Tongue (tissue), 3 donors: Measurements from ENCODE around the gene IFT122. TPM values are rescaled to one million over a fixed set of nuclear protein-coding genes. Genes with fewer than 3 reads are reported as not detected.

ENCODE experiments used
- DNase-seq: peaks from one replicate; pipeline ENCODE4 v3.0.0-alpha.2; 2015
- small RNA-seq: library from RNA; depleted of rRNA; stranded (forward); fragments of <200 nt; gene quantifications from one replicate; pipeline ENCODE3, GENCODE V24; 2014; ENCODE audit warnings: low replicate concordance
- total RNA-seq: library from RNA; depleted of rRNA; stranded (reverse); fragments of >200 nt; gene quantifications from one replicate; pipeline ENCODE4 v1.2.3, GENCODE V29; 2014

Gene IFT122
- total RNA-seq, 1 donor from 2014 or later: 37.7 TPM

DNA sequence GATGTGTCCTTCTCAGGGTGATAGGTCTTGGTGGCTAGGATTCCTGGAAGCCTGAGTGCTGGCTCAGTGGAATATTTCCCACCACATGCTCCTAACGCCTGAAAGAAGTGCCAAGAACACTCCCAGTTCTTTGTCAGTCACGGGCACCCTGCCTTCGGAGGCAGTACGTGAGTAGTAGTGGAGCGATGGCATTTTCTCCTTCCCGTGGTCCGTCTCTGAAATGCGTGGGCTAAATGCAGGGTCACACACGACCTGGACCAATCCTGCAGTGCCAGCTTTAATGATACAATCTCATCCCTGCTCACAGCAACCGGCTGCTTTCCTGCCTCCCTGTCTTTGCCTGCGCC lies 117.5 kb downstream of the IFT122 start:
- peak; percentile 72 for DNase-seq

DNA sequence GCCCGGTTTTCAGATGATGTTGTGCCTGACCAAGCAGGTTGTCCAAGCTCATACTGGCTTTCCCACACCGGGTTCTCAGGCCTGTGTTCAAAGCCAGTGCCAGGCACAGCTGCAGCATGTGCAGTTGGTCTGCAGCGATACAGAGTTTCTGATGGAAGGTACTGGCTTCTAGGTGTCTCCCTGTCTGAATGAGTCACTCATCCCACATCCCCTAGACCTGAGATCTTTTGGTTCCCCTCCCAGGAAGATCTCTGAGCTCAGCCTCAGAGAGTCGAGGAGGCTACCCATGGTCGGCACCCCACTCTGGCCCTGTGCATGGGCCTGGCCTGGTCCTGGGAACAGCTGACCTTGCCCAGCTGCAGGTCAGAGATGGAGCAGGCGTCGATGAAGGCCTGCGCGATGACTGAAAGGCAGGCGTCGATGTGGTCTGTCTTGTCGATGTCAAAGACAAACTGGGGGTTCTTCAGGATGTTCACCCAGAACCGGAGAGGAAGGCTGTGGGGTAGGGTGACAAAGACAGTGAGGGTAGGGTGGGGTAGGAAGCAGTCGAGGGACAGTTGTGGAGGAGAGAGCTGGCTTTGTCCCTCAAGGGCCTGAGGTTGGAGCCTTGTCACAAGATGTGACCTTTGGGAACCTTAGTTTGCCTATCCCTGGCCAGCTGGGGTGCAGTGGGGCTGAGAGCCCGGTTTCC lies 118.2 kb downstream of the IFT122 start:
- DNase-seq: no peak

DNA sequence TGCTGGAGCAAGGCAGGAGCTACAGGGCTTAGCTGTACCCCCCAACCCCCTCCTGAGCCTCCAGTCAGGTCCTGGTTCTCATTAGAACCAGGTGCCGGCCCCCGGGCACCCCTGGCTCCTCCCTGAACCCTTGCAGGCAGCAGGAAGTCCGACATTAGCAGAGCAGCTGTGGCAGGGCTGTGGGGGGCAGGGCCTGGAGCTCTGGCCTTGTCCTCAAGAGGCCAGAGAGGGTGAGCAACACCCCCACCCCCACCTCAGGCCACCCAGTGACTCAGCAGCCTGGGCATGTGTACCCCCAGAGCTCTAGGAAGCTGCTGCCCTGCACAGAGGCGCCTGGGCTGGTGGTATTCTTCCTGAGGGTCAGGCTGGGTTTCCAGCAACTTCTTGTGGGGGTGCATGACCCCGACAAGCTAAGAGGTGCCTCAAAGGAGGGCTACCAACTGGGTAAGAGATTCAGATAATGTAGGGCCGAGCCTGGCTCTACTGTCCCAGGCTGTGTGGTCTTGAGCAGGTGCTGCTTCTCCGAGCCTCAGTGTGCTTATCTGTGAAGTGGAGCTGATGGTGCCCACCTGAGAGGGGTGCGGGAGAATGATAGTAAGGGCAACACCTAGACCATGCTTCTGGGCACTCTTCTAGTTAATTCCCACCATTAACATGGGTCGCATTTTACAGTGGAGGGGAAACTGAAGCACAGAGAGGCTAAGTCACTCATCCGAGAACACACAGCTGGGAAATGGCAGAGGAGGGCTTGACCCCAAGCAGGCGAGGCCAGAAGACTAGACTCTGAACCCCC lies 118.9 kb downstream of the IFT122 start:
- peak; percentile 40 for DNase-seq

DNA sequence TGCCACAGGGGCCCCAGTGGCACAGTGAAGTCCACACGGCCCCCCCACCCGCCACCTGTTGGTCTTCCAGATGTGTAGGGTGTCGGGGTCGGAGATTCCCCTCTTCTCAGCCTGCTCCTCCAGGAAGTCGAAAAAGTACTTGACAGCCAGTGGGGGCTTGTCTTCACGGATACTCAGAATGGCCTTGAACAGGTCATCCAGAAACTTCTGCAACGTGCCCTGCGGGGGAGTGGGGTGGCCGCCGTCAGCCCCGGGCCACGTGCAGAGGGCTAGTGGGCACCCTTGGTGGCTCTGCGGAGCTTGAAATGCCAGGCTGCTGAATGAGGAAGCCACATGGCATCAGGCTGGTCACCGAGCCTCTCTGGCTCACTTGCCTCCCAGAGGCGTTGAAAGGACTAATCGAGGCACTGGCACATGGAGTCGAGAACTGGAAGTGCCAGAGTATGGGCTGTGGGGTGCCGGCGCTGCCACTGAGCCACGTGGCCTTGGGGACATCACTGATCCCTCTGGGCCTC lies 119.6 kb downstream of the IFT122 start:
- DNase-seq: no peak

DNA sequence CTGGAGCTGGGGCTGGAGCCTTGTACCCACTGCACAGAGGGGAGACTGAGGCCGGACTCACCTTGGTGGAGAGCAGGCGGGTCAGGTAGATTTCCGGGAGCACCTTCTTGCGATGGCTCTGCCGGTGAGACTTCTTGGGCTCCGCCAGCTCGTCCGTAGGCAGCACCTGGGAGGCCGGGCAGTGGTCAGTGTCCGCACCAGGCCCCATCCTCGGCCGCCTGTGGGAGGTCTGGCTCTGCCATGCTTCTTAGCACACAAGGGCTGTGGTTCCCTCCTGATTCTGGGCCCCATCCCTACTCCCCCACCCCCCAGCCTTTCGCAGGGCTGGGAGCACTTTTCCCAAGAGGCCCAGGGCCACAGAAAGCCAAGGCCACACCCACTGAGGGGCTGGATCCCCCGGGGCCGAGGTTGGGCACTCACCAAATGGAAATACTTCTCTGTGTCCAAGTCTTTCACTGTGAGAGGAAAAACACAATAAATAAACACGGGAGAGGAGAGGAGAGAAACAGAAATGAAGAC lies 120.3 kb downstream of the IFT122 start:
- DNase-seq: peak; percentile 60

DNA sequence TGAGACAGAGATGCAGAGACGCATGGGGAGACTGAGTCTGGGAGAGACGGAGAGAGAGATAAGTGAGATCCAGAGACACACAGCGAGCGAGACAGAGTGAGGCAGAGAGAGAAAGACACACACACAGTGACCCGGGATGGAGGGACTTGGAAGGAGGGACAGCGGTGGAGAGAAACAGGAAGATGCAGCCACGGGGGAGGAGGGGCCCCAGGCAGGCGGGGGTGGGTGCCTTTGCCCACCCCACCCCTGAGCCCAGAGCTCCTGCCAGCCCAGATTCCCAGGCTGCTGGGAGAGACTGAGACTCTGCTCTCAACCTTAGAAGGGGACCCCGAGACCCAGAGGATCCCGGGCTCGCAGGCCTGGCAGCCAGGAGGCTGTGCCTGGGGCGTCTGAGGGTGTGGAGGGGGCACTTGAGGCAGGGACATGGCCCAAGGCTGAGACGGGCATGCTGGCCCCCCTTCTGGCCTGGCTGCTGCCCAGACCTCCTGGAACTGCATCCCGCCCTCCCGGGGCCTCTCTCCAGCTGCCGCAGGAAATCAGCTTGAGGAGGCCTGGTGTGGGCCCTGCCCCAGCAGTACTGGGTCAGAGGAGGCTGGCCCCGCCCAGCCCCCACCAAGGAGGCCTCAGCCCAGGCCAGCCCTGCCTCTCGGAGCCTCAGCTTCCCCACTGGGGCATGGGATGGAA lies 121.0 kb downstream of the IFT122 start:
- DNase-seq: peak; percentile 96

DNA sequence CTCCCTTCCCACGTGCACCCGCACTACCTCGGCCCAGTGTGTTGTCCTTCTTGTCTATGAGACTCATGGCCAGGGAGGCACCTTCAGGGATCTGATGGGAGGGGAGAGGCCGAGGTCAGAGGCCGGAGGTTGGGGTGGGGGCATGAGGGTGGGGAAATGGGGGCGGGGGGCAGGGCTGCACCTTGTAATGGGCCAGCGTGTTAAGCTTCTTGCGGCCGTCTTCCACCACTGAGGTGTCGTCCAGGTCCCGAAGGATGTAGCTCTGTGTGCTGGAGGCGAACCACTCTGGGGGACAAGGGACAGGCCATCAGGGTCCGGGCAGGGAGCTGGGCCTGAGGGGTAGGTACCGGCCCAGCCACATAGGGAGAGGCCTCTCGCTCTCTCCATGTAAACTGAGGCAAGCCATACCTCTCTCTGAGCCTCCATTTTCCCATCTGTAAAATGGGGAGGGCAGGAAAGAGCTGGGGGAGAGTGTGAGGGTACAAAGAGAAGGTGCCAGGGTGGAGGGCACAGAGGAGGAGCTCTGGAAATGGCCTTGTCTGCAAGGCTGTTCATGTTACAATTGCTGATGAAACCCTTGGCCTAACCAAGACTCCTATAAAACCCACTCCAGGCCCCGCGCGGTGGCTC lies 121.7 kb downstream of the IFT122 start:
- no peak for DNase-seq

DNA sequence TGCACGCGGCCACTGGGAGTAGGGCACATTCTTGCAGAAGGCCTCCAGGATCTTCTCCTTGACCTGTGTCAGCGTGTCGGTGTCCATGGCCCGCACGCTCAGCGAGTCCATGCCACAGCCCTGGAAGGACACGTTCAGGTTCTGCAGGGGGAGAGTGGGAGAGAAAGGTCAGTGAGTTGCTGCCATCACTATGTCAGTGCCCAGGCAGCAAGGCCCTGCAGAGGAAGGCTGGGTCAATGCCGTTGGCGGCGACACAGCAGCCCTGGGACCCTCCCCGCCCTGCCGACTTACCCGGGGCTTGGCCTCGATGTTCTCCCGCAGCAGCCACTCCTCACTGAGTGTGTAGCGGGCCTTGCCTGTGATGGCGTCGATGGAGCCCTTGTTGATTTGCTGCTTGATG lies 122.8 kb downstream of the IFT122 start:
- DNase-seq: no peak

DNA sequence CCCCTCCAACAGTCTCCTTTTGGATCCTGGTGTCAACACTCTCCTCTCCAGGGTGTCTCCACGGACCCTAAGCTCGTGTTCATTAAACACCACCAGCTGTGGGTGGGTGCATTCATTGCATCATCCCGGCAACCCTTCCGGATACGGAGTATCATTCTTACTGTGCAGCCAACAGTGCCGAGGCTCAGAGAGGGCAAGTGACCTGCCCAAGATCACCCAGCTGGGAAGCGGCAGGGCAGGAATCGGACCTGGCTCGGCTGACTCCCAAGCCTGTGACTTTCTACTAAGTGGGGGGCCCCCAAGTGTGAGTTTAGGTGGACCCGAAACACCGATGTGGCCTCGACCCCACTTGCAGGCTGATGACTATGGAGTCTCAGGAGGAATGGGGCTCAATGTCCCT lies 123.3 kb downstream of the IFT122 start:
- no peak for DNase-seq

DNA sequence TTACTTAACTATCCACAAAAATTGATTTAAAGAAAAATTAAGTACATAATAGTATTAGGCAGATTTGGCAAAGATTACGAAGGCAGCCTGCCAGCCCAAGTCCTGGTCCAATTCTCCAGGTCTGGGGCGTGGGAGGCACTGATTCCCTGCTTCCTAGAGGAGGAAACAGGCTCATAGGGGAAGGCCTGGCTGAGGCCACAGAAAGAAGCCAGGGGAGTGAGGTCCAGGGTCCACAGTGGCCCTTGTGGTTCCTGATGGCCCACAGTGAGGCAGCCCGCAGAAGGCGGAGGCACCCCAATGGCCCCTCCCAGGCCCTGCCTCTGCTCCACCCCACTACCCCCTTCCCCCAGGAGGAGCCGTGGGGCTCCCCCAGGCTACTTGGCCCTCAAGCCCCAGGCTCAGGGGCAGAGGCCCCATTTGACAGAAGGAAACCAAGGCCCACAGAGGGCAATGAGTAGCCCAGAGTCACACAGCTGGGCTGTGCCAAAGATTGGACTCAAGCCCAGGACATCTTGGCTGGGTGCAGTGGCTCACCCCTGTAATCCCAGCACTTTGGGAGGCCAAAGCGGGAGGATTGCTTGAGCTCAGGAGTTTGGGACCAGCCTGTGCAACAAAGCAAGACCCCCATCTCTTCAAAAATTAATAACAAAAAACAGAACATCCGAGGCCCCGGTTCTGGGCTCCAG lies 124.0 kb downstream of the IFT122 start:
- no peak for DNase-seq

DNA sequence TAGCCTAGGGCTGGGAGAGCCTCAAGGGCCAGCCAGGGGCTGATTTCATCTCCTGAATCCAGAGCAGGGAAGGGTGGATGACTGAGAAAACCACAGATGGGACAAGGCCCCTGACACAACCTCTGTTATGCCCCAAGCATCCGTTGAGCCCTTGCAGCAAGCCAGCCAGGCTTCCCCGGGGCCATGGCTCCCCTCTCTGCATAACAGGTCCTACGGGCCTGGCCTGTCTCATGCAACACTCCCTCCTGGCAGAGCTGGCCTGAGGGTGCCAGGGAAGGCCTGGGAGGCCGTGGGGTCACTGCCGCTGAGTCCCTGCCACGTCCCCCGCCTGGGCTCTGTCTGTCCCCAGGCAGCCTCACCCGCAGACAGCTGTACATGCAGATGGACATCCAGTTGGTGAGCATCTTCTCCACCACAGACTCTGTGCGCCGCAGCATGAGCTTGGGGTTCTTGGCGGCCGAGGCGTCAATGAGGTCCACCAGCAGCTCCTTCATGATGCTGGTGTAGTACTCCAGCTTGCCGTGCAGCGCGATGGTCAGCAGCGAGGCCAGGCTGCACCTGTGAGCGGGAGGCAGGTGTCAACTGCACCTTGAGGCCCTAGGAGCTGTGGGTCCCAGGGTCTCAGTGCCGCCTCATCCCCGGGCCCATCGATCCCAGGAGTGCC lies 125.1 kb downstream of the IFT122 start:
- DNase-seq: no peak

DNA sequence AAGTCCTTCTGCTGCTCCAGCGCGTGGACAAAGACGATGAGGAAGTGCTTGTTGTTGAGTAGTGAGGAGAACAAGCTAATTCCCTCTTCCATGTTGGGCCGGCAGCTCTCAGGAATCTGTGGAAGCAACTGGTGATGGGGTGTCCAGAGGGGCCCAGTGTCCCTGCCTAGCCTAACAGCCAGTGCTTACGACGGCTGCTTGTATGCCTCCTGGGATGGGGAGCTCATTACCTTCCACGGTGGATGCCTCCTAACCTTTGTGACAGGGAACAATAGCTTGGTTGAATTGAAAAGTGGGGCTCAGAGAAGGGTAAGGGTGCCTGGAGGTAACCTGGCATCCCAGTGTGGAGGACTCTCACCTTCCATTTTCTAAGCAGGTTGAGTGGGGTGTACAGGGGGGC lies 125.9 kb downstream of the IFT122 start:
- no peak for DNase-seq

DNA sequence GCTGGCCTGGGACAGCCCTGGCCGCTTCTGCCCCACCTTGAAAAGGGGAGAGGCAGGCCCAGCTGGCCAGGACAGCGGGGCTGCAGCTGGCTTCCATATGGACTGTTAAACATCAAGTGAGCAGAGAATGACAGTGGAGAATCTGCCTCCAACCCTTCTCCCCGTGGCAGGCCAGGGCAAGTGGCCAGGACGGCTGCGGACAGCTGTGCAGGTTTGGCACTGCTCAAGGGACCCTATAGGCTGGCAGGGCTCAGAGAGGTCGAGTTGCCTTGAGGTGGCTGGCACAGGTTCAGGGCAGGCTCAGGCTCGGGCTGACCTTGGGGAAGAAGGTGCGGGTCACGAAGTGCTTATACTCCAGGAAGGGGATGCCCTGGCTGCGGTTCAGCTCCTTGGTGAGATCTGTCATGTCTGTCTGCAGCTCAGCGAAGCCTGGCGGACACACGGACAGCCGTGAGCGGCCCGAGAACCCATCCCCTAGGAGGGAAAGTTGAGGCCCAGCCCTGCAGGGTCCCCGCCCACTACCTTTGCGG lies 127.2 kb downstream of the IFT122 start:
- peak; percentile 92 for DNase-seq

DNA sequence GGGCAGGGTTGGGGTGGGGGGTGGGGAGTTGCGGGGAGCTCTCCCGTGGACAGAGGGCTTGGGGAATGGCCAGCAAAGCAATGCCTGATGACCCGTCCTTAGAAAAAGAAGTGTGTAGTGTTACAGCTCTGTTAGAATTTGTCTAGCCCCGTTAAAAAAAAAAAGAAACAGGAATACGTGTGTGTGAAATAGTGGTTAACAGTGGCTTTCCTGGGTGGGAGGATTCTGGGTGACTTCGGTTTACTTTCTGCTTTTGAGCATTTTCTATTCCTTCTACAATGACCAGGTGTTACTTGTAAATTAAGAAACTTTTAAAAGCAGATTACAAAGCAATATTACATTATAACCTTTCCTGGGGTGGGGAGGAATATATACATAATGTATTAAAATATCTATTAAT lies 127.9 kb downstream of the IFT122 start:
- no peak for DNase-seq

DNA sequence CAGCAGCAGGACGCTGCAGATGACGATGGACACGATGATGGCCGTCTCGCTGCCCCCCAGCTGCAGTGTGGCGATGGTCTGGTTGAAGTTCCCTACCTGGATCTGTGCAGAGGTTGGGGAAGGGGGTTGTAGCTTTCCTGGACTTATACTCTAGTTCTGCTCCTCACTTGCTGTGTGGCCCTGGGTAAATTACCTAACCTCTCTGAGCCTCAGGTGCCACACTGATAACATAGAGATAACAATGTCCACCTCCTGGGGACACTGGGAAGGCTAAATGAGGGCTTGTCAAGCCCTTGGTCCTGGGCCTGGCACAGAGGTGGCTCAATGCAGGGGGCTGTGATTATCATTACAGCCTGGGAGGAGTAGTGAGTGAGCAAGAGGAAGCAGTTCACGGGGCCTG lies 129.8 kb downstream of the IFT122 start:
- DNase-seq: no peak

Small RNA genes within 50 kb of the gene (small RNA-seq; reads per million reads assigned to genes)
- 4.4 reads per million, percentile 92 among the genes with 10 or more reads in this experiment for gene SNORA7B

Other genes starting within 250 kb of the IFT122 start
- 110 TPM for gene COPG1, start 190.6 kb upstream of the IFT122 start, total RNA-seq
- 28.0 TPM for gene HMCES, start 161.4 kb upstream of the IFT122 start, total RNA-seq
- gene EFCAB12, start 11.6 kb upstream of the IFT122 start, total RNA-seq: not detected
- gene MBD4, start 276 bp upstream of the IFT122 start, total RNA-seq: 24.6 TPM
- gene RHO, start 88.4 kb downstream of the IFT122 start, total RNA-seq: not detected
- not detected for gene H1-8, start 103.0 kb downstream of the IFT122 start, total RNA-seq
- gene PLXND1, start 166.5 kb downstream of the IFT122 start, total RNA-seq: 131 TPM